DND-41 (cell line): ENCODE results near the gene PITPNC1.
"Not testable (repeated sequence)": the region's sequence is repeated elsewhere in the genome, so short reads cannot be mapped to it uniquely, and the experiment has no call there.

Experiments used
- ATAC-seq: fragments of 200-7000 bp; cut with Tn5 transposase; 3 replicates; pipeline ENCODE4 v1.9.1; 2021; ENCODE audit warnings: low read depth; ENCODE audit not compliant: insufficient read depth
- DNase-seq: peaks from one replicate; pipeline ENCODE4 v3.0.0-alpha.2; 2020
- H2AFZ ChIP-seq: 2 replicates; pipeline ENCODE4 v1.6.0; 2012; ENCODE audit warnings: low read depth, low read length
- H3K27ac ChIP-seq: 2 replicates; pipeline ENCODE4 v1.5.1; 2012; ENCODE audit warnings: low read length, inconsistent platforms
- H3K27me3 ChIP-seq: fragments of 200-600 bp; sonication (generic); 2 replicates; pipeline ENCODE4 v1.6.0; 2012; ENCODE audit warnings: low read length, mild to moderate bottlenecking, inconsistent platforms; ENCODE audit not compliant: insufficient read depth, poor library complexity
- H3K36me3 ChIP-seq: 2 replicates; pipeline ENCODE4 v1.5.1; 2012; ENCODE audit warnings: low read length, inconsistent platforms; ENCODE audit not compliant: insufficient read depth
- H3K4me1 ChIP-seq: 2 replicates; pipeline ENCODE4 v1.5.1; 2012; ENCODE audit warnings: mild to moderate bottlenecking, low read length; ENCODE audit not compliant: insufficient read depth
- H3K4me2 ChIP-seq: 2 replicates; pipeline ENCODE4 v1.6.0; 2012; ENCODE audit warnings: mild to moderate bottlenecking, moderate library complexity, low read length, inconsistent platforms; ENCODE audit not compliant: insufficient read depth
- H3K4me3 ChIP-seq, 2 experiments: fragments of 200-600 bp in 1 of 2; shearing (Covaris generic) in 1 of 2; 2 replicates each; pipeline ENCODE4 v1.5.1; 2012 to 2016; ENCODE audit warnings: inconsistent platforms in 2 of 2, low read length in 2 of 2, mild to moderate bottlenecking in 2 of 2, low read depth in 1 of 2, moderate library complexity in 1 of 2
- H3K79me2 ChIP-seq: 2 replicates; pipeline ENCODE4 v1.6.0; 2012; ENCODE audit warnings: low read length, inconsistent platforms; ENCODE audit not compliant: insufficient read depth
- H3K9ac ChIP-seq: 2 replicates; pipeline ENCODE4 v1.6.0; 2012; ENCODE audit warnings: low read depth, mild to moderate bottlenecking, inconsistent platforms, low read length, moderate library complexity
- H3K9me3 ChIP-seq: 2 replicates; pipeline ENCODE4 v1.5.1; 2012; ENCODE audit warnings: low read length, moderate library complexity, mild to moderate bottlenecking, inconsistent platforms; ENCODE audit not compliant: insufficient read depth, severe bottlenecking
- H4K20me1 ChIP-seq: 2 replicates; pipeline ENCODE4 v1.6.0; 2012; ENCODE audit warnings: low read length; ENCODE audit not compliant: insufficient read depth
- EZH2 ChIP-seq: IDR thresholded peaks from 3 replicates; pipeline ENCODE4 v1.6.1; 2012; ENCODE audit warnings: borderline replicate concordance, low read depth, mild to moderate bottlenecking, moderate library complexity, low read length, inconsistent platforms; ENCODE audit not compliant: severe bottlenecking
- TF ChIP-seq, protein P1 (sequence below): IDR thresholded peaks from 2 replicates; pipeline ENCODE4 v1.5.1; 2012; ENCODE audit warnings: borderline replicate concordance, low read length, moderate library complexity, mild to moderate bottlenecking; ENCODE audit not compliant: poor library complexity, severe bottlenecking; ENCODE audit errors: extremely low read depth

The PITPNC1 gene

DNA sequence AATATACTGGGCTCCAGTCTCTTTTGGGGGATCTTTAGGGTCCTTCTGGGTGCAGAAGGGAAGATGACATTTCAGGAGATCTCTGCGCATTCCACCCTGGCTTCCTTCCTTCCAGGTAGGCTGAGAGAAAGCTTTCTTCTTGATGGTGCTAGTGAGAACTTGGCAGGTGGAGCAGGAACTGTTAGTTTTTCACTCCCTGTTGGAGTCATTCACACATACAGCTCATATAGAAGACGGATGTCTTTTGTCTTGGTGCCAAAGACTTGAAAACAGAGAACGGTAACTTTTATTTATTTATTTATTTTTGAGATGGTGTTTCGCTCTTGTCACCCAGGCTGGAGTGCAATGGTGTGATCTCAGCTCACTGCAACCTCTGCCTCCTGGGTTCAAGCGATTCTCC, 43.9 kb downstream of the PITPNC1 start:
- Histone ChIP-seq H4K20me1 (no peaks in the 10 kb centered on the region), H2AFZ (no peak overlapping the region), H3K9me3 (no peaks in the 10 kb centered on the region), H3K9ac (no peak overlapping the region), H3K4me1 (peaks cover 16% of the 10 kb centered on the region), H3K4me3 (no peak overlapping the region), H3K27ac (no peak overlapping the region), H3K79me2 (no peaks in the 10 kb centered on the region), H3K27me3 (no peaks in the 10 kb centered on the region), H3K4me2 (no peak overlapping the region), H3K36me3 (no peaks in the 10 kb centered on the region)
- TF ChIP-seq, protein P1, sequence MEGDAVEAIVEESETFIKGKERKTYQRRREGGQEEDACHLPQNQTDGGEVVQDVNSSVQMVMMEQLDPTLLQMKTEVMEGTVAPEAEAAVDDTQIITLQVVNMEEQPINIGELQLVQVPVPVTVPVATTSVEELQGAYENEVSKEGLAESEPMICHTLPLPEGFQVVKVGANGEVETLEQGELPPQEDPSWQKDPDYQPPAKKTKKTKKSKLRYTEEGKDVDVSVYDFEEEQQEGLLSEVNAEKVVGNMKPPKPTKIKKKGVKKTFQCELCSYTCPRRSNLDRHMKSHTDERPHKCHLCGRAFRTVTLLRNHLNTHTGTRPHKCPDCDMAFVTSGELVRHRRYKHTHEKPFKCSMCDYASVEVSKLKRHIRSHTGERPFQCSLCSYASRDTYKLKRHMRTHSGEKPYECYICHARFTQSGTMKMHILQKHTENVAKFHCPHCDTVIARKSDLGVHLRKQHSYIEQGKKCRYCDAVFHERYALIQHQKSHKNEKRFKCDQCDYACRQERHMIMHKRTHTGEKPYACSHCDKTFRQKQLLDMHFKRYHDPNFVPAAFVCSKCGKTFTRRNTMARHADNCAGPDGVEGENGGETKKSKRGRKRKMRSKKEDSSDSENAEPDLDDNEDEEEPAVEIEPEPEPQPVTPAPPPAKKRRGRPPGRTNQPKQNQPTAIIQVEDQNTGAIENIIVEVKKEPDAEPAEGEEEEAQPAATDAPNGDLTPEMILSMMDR: no peak
- TF ChIP-seq EZH2: no peak
- DNase-seq: no peak
- ATAC-seq: no peak

DNA sequence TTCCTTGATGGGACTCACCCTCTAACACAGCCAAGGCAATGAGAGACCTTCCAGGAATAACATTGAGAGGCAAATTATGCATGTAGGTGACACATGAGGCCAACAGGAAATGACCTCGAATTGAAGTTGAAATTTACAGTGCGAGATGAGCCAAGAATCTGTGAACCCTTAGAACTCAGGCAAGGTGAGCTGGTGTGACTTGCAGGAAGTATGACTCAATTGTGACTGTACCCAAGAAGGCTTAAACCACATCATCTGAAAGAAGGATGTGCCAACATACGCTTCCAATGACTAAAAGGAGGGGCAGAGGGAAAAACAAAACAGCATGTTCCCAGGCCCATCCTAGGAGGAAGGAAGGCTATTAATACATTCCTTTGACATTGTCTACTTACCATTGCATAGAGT, 44.8 kb downstream of the PITPNC1 start:
- no peak overlapping the region for H2AFZ ChIP-seq
- DNase-seq (peak; percentile 51), ATAC-seq (peak; percentile 97)
- no peak overlapping the region for H3K4me2 ChIP-seq
- H4K20me1 ChIP-seq: no peaks in the 10 kb centered on the region
- no peaks in the 10 kb centered on the region for H3K79me2 ChIP-seq
- peak overlapping the region; percentile 57 for H3K27ac ChIP-seq
- no peaks in the 10 kb centered on the region for H3K9me3 ChIP-seq
- H3K27me3 ChIP-seq: no peaks in the 10 kb centered on the region
- no peak overlapping the region for H3K9ac ChIP-seq
- TF ChIP-seq, protein P1: no peak
- TF ChIP-seq EZH2: no peak
- H3K4me1 ChIP-seq: peaks cover 16% of the 10 kb centered on the region
- H3K4me3 ChIP-seq: no peak overlapping the region
- no peaks in the 10 kb centered on the region for H3K36me3 ChIP-seq

DNA sequence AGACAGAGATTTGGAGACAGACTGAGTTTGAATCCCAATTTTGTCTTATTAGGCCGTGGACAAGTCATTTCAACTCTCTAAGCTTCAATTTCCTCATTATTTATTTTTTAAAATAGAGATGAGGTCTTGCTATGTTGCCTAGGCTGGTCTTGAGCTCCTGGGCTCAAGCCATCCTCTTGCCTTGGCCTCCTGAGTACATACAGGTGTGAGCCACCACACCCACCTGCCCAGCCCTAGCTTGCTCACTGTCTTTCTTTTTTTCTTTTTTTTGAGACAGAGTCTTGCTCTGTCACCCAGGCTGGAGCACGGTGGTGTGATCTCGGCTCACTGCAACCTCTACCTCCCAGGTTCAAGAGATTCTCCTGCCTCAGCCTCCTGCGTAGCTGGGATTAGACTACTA, 45.2 kb downstream of the PITPNC1 start:
- not testable (repeated sequence) for DNase-seq, H3K9me3 ChIP-seq, H2AFZ ChIP-seq, H3K79me2 ChIP-seq, H3K9ac ChIP-seq, H3K4me2 ChIP-seq, ATAC-seq, H3K27me3 ChIP-seq, H4K20me1 ChIP-seq, H3K36me3 ChIP-seq, H3K4me3 ChIP-seq
- H3K4me1 ChIP-seq: peaks cover 16% of the 10 kb centered on the region
- peak overlapping the region; percentile 57 for H3K27ac ChIP-seq

DNA sequence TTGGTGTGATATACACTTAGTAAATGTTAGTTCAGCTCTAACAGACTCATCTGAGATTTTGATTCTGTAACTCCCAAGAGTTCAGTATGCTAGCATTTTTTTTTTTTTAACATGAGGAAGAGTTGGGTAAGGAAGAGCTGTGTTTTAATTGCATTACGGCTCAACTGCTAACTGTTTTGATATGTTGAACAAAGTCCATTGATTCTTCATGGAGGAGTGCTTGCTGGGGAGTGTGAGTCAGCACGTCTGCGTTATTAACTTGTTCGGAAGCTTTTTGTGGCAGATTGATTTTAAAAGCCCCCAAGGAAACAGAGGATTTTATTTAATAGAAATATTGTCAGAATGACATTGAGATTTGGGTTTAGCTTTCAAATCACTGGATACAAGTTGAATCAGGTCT, 45.8 kb downstream of the PITPNC1 start:
- DNase-seq: no peak
- Histone ChIP-seq H3K27ac (no peak overlapping the region; the same call in 1 of the 2 replicates), H3K4me2 (no peak overlapping the region), H3K27me3 (no peaks in the 10 kb centered on the region), H4K20me1 (no peaks in the 10 kb centered on the region), H3K9ac (no peak overlapping the region), H2AFZ (no peak overlapping the region), H3K4me3 (no peak overlapping the region), H3K79me2 (no peaks in the 10 kb centered on the region), H3K36me3 (no peaks in the 10 kb centered on the region), H3K9me3 (no peaks in the 10 kb centered on the region), H3K4me1 (peaks cover 16% of the 10 kb centered on the region)
- TF ChIP-seq EZH2: no peak
- TF ChIP-seq, protein P1: no peak
- no peak for ATAC-seq
